Esophagus muscularis mucosa (tissue), 3 donors: ENCODE data around the gene BORCS8.

Source experiments
- CTCF ChIP-seq, 3 experiments: fragments of 200-600 bp in 2 of 3; fragments of 450-650 bp in 1 of 3; sonication (generic) in 2 of 3; IDR thresholded peaks; one replicate each; pipeline ENCODE4 v1.5.1; 2017 to 2019; ENCODE audit warnings: antibody characterized with exemption in 3 of 3, mild to moderate bottlenecking in 2 of 3, moderate library complexity in 1 of 3
- POLR2A ChIP-seq: fragments of 450-650 bp; IDR thresholded peaks from one replicate; pipeline ENCODE4 v1.6.1; 2017; ENCODE audit warnings: antibody characterized with exemption, moderate library complexity, mild to moderate bottlenecking, low read depth

GRCh38 chr19:19157808-19158207, 34.1 kb downstream of the BORCS8 start:
- TF ChIP-seq POLR2A, result no peak
- no peak for TF ChIP-seq CTCF (IDR thresholded peaks at IDR 0.05)
